HEK293 (cell line): Measurements from ENCODE around the gene FAM13B.

Experiments
- ELK4 ChIP-seq: IDR thresholded peaks from 2 replicates; pipeline ENCODE4 v1.6.1; 2011; ENCODE audit warnings: mild to moderate bottlenecking, low read depth, low read length, borderline replicate concordance
- MEIS1 ChIP-seq: sonication (generic); formaldehyde crosslinking; IDR thresholded peaks from 2 replicates; pipeline ENCODE4 v1.8.1; 2022; ENCODE audit warnings: missing genetic modification reagents, mild to moderate bottlenecking, borderline replicate concordance
- SP2 ChIP-seq: fragments of 450-650 bp; formaldehyde crosslinking; IDR thresholded peaks from 2 replicates; pipeline ENCODE4 v1.5.1; 2016; ENCODE audit warnings: missing biosample characterization, missing genetic modification characterization
- TCF7L2 ChIP-seq: IDR thresholded peaks from 2 replicates; pipeline ENCODE4 v1.6.1; 2011; ENCODE audit warnings: low read depth, mild to moderate bottlenecking, inconsistent platforms, low read length, moderate library complexity, borderline replicate concordance
- ZBTB10 ChIP-seq: fragments of 450-650 bp; formaldehyde crosslinking; IDR thresholded peaks from 2 replicates; pipeline ENCODE4 v1.5.1; 2016; ENCODE audit warnings: missing biosample characterization, missing genetic modification characterization
- ZNF112 ChIP-seq: fragments of 450-650 bp; formaldehyde crosslinking; IDR thresholded peaks from 2 replicates; pipeline ENCODE4 v1.5.0; 2017; ENCODE audit warnings: missing biosample characterization, missing genetic modification characterization
- ZNF138 ChIP-seq: fragments of 450-650 bp; formaldehyde crosslinking; IDR thresholded peaks from 2 replicates; pipeline ENCODE4 v1.5.1; 2016; ENCODE audit warnings: missing biosample characterization, missing genetic modification characterization, borderline replicate concordance
- ZNF146 ChIP-seq: fragments of 450-650 bp; formaldehyde crosslinking; IDR thresholded peaks from 2 replicates; pipeline ENCODE4 v1.5.1; 2016; ENCODE audit warnings: missing biosample characterization, missing genetic modification characterization
- ZNF148 ChIP-seq: fragments of 450-650 bp; formaldehyde crosslinking; IDR thresholded peaks from 2 replicates; pipeline ENCODE4 v1.5.0; 2017; ENCODE audit warnings: missing biosample characterization, missing genetic modification characterization, borderline replicate concordance
- ZNF184 ChIP-seq: fragments of 450-650 bp; IDR thresholded peaks from 2 replicates; pipeline ENCODE4 v1.5.1; 2018; ENCODE audit warnings: missing biosample characterization, mild to moderate bottlenecking, missing genetic modification characterization
- ZNF248 ChIP-seq: fragments of 450-650 bp; formaldehyde crosslinking; IDR thresholded peaks from 2 replicates; pipeline ENCODE4 v1.5.1; 2017; ENCODE audit warnings: missing biosample characterization, missing genetic modification characterization
- ZNF433 ChIP-seq: fragments of 450-650 bp; formaldehyde crosslinking; IDR thresholded peaks from 2 replicates; pipeline ENCODE4 v1.5.1; 2016; ENCODE audit warnings: missing biosample characterization, missing genetic modification characterization, low read depth
- ZNF473 ChIP-seq: fragments of 450-650 bp; formaldehyde crosslinking; IDR thresholded peaks from 2 replicates; pipeline ENCODE4 v1.5.1; 2017; ENCODE audit warnings: missing biosample characterization, missing genetic modification characterization
- ZNF585B ChIP-seq: fragments of 450-650 bp; formaldehyde crosslinking; IDR thresholded peaks from 2 replicates; pipeline ENCODE4 v1.5.1; 2016; ENCODE audit warnings: missing biosample characterization, missing genetic modification characterization
- ZNF624 ChIP-seq: fragments of 450-650 bp; formaldehyde crosslinking; IDR thresholded peaks from 2 replicates; pipeline ENCODE4 v1.5.1; 2017; ENCODE audit warnings: missing biosample characterization, missing genetic modification characterization
- ZNF660 ChIP-seq: fragments of 450-650 bp; IDR thresholded peaks from 2 replicates; pipeline ENCODE4 v1.5.1; 2018; ENCODE audit warnings: missing biosample characterization, mild to moderate bottlenecking, missing genetic modification characterization
- ZNF768 ChIP-seq: fragments of 450-650 bp; formaldehyde crosslinking; IDR thresholded peaks from 2 replicates; pipeline ENCODE4 v1.5.1; 2018; ENCODE audit warnings: missing biosample characterization, mild to moderate bottlenecking, missing genetic modification characterization
- ZSCAN16 ChIP-seq: fragments of 450-650 bp; formaldehyde crosslinking; IDR thresholded peaks from 2 replicates; pipeline ENCODE4 v1.5.1; 2016; ENCODE audit warnings: missing biosample characterization, missing genetic modification characterization
- ZSCAN23 ChIP-seq: fragments of 450-650 bp; formaldehyde crosslinking; IDR thresholded peaks from 2 replicates; pipeline ENCODE4 v1.5.1; 2016; ENCODE audit warnings: missing biosample characterization, missing genetic modification characterization
- ZSCAN5A ChIP-seq: fragments of 450-650 bp; formaldehyde crosslinking; IDR thresholded peaks from 2 replicates; pipeline ENCODE4 v1.5.1; 2016; ENCODE audit warnings: missing biosample characterization, missing genetic modification characterization
- TF ChIP-seq, protein P1 (sequence below): fragments of 450-650 bp; formaldehyde crosslinking; IDR thresholded peaks from 2 replicates; pipeline ENCODE4 v1.5.1; 2016; ENCODE audit warnings: missing biosample characterization, missing genetic modification characterization, borderline replicate concordance
- TF ChIP-seq, protein P2 (sequence below): fragments of 450-650 bp; formaldehyde crosslinking; IDR thresholded peaks from 2 replicates; pipeline ENCODE4; 2016; ENCODE audit warnings: missing biosample characterization, missing genetic modification characterization
- TF ChIP-seq, protein P3 (sequence below): fragments of 450-650 bp; formaldehyde crosslinking; IDR thresholded peaks from 2 replicates; pipeline ENCODE4 v1.5.1; 2016; ENCODE audit warnings: missing biosample characterization, missing genetic modification characterization

The FAM13B gene

GRCh38 chr5:138032572-138033385, at the start of gene FAM13B (continued):
- TF ChIP-seq ZNF148 (no peak), MEIS1 (no peak), ZNF585B (tag by site-specific recombination) (no peak), ZNF248 (tag by site-specific recombination) (no peak), ZNF138 (tag by site-specific recombination) (no peak), ZSCAN23 (tag by site-specific recombination) (no peak), ZNF624 (tag by site-specific recombination) (no peak), ZNF433 (tag by site-specific recombination) (no peak), ZSCAN16 (tag by site-specific recombination) (no peak), ELK4 (no peak), SP2 (tag by site-specific recombination) (peak; percentile 75), ZSCAN5A (peak; percentile 85), ZBTB10 (tag by site-specific recombination) (peak; percentile 89), ZNF660 (tag by site-specific recombination) (peak; percentile 83), ZNF768 (tag by site-specific recombination) (no peak), ZNF473 (tag by site-specific recombination) (no peak), ZNF146 (tag by site-specific recombination) (no peak), ZNF184 (0 out of 2 replicates have a peak, but pooled peaks have one; percentile 22), TCF7L2 (no peak), ZNF112 (tag by site-specific recombination) (no peak)
- TF ChIP-seq, protein P1, sequence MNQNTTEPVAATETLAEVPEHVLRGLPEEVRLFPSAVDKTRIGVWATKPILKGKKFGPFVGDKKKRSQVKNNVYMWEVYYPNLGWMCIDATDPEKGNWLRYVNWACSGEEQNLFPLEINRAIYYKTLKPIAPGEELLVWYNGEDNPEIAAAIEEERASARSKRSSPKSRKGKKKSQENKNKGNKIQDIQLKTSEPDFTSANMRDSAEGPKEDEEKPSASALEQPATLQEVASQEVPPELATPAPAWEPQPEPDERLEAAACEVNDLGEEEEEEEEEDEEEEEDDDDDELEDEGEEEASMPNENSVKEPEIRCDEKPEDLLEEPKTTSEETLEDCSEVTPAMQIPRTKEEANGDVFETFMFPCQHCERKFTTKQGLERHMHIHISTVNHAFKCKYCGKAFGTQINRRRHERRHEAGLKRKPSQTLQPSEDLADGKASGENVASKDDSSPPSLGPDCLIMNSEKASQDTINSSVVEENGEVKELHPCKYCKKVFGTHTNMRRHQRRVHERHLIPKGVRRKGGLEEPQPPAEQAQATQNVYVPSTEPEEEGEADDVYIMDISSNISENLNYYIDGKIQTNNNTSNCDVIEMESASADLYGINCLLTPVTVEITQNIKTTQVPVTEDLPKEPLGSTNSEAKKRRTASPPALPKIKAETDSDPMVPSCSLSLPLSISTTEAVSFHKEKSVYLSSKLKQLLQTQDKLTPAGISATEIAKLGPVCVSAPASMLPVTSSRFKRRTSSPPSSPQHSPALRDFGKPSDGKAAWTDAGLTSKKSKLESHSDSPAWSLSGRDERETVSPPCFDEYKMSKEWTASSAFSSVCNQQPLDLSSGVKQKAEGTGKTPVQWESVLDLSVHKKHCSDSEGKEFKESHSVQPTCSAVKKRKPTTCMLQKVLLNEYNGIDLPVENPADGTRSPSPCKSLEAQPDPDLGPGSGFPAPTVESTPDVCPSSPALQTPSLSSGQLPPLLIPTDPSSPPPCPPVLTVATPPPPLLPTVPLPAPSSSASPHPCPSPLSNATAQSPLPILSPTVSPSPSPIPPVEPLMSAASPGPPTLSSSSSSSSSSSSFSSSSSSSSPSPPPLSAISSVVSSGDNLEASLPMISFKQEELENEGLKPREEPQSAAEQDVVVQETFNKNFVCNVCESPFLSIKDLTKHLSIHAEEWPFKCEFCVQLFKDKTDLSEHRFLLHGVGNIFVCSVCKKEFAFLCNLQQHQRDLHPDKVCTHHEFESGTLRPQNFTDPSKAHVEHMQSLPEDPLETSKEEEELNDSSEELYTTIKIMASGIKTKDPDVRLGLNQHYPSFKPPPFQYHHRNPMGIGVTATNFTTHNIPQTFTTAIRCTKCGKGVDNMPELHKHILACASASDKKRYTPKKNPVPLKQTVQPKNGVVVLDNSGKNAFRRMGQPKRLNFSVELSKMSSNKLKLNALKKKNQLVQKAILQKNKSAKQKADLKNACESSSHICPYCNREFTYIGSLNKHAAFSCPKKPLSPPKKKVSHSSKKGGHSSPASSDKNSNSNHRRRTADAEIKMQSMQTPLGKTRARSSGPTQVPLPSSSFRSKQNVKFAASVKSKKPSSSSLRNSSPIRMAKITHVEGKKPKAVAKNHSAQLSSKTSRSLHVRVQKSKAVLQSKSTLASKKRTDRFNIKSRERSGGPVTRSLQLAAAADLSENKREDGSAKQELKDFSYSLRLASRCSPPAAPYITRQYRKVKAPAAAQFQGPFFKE (tag by site-specific recombination), result no peak
- TF ChIP-seq, protein P2, sequence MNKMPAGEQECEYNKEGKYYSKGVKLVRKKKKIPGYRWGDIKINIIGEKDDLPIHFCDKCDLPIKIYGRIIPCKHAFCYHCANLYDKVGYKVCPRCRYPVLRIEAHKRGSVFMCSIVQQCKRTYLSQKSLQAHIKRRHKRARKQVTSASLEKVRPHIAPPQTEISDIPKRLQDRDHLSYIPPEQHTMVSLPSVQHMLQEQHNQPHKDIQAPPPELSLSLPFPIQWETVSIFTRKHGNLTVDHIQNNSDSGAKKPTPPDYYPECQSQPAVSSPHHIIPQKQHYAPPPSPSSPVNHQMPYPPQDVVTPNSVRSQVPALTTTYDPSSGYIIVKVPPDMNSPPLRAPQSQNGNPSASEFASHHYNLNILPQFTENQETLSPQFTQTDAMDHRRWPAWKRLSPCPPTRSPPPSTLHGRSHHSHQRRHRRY (tag by site-specific recombination), result no peak
- TF ChIP-seq, protein P3, sequence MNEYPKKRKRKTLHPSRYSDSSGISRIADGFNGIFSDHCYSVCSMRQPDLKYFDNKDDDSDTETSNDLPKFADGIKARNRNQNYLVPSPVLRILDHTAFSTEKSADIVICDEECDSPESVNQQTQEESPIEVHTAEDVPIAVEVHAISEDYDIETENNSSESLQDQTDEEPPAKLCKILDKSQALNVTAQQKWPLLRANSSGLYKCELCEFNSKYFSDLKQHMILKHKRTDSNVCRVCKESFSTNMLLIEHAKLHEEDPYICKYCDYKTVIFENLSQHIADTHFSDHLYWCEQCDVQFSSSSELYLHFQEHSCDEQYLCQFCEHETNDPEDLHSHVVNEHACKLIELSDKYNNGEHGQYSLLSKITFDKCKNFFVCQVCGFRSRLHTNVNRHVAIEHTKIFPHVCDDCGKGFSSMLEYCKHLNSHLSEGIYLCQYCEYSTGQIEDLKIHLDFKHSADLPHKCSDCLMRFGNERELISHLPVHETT (tag by site-specific recombination), result peak; percentile 77
